GM18508 (cell line): ENCODE data around the gene TRAK1.
"Not testable (repeated sequence)": the region's sequence is repeated elsewhere in the genome, so short reads cannot be mapped to it uniquely, and the experiment has no call there.

Experiments
- ATAC-seq: cut with Tn5 transposase; IDR thresholded peaks from one replicate; pipeline ENCODE4 v1.9.1; 2021; ENCODE audit warnings: moderate number of reproducible peaks; ENCODE audit not compliant: insufficient read depth, unreplicated experiment

The TRAK1 gene, protein sequence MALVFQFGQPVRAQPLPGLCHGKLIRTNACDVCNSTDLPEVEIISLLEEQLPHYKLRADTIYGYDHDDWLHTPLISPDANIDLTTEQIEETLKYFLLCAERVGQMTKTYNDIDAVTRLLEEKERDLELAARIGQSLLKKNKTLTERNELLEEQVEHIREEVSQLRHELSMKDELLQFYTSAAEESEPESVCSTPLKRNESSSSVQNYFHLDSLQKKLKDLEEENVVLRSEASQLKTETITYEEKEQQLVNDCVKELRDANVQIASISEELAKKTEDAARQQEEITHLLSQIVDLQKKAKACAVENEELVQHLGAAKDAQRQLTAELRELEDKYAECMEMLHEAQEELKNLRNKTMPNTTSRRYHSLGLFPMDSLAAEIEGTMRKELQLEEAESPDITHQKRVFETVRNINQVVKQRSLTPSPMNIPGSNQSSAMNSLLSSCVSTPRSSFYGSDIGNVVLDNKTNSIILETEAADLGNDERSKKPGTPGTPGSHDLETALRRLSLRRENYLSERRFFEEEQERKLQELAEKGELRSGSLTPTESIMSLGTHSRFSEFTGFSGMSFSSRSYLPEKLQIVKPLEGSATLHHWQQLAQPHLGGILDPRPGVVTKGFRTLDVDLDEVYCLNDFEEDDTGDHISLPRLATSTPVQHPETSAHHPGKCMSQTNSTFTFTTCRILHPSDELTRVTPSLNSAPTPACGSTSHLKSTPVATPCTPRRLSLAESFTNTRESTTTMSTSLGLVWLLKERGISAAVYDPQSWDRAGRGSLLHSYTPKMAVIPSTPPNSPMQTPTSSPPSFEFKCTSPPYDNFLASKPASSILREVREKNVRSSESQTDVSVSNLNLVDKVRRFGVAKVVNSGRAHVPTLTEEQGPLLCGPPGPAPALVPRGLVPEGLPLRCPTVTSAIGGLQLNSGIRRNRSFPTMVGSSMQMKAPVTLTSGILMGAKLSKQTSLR

DNA sequence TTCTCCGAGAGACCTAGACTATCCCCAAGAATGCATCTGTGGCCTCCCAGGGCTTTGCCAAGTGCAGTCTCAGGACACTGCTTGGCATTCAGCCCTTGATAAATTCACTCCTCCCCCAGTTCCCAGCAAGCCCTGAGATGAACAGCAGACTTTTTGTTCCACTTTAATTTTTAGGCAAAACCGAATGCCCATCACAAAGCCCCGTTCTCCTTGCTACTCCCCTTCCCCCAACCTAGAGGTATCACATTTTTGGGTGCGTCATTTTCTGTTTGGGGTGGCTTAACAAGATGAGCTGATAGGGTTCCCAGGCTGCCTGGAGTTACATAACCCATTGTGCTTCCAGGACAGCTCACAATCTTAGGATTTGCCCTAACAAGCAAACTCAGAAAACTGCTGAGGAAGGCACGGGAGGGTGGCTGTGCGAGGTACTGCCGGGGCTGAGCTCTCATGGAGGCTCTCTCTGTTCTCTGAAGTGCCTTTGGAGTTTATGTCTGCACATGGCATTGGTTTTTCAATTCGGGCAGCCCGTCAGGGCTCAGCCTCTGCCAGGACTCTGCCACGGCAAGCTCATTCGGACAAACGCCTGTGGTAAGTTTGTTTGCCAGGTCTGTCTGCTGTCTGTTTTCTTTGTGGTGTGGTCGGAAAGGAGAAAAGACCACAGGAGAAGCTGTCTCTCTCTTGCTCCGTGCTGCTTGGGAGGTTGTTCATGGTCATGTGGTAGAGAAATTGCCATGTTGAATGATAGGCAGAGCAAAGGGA, at the start of gene TRAK1:
Gene TRAK1 (plus strand): TSS at position 385 of the 759 bp plus-strand sequence. CDS start 113 bp downstream, at position 498.
- no peak for ATAC-seq

DNA sequence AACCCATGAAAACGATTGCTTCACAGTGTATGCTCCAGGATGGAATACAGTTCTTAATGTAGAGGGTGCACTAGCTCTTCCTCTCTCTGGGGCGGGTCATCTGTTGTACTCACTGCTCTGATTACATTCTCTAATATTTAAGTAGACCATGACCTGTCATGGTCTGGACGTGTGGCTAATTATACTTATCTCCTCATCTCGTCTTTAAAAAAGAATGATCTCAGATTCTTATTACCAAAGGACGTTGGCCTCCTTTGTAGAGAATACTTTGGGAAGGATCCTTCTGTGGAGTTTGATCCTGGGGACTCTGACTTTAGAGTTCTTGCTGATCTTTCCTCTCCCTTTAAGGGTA, 48.4 kb upstream of the TRAK1 start:
- ATAC-seq = no peak

DNA sequence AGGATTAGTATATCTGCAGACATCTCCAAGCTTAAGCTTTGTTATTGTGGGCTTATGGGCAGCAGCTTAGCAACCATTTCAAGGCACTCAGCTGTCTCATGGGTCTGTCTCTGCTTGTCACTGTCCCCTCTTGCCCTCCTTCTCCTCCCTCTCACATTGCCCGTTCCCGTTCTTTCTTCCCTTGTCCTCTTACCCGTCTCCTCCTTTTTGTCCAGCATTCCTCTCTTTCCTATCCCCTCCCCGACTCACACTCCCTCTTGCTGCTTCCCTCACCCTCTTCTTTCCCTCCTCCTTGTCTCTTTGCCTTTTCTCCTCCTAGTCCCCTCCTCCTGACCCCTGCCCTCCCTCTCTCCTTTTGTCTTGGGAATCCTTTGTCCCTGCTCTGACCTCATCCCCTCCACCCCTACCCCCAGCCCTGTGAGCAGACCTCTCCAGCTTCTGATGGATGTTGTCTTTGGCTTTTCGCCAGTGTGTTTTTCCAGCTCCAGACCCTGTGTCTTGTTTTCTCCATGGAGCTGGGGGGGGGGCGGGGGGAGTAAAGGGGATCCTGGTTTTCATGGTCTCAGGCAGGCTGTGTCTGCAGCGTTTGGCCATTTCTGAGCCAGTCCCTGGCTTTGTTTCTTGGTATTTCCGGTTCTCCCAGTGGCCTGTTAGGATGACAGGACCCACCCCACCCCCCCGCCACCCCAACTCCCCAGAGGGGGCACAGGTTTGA, 47.9 kb upstream of the TRAK1 start:
- ATAC-seq = no peak

DNA sequence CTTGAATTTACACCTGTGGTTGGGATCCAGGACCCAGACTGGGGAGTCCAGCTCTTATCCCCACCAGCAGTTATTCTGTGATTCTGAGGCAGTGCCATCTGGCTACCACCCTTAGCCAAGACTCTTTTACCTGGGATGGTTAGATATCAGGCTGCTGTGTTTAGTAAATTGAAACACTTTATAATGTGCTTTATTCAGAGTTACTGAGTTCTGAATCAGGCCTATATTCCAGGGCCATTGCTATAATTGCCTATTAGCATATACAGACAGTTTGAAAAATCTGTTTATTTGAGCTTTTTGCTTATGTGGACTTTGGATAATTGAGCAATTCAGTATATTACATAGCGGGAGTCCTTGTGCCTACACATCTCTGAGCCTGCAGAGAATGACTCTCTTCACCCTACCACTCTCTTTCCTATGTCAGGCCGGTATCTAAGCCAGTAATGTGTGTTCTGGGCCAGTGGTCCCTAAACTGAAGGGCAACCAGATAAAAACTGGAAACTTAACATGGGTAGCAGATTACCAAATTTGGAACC, 45.4 kb upstream of the TRAK1 start:
- ATAC-seq = no peak

DNA sequence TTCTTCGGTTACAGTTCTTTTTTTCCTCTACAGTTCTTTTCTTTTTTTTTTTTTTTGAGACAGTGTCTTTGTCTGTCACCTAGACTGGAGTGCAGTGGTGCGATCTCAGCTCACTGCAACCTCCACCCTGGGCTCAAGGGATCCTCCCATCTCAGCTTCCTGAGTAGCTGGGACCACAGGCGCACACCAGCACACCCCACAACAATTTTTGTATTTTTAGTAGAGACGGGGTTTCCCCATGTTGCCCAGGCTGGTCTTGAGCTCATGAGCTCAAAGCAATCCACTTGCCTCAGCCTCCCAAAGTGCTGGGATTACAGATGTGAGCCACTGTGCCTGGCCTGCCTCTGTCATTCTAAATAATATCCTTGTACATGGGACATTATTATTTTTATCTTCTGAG, 42.6 kb upstream of the TRAK1 start:
- not testable (repeated sequence) for ATAC-seq

DNA sequence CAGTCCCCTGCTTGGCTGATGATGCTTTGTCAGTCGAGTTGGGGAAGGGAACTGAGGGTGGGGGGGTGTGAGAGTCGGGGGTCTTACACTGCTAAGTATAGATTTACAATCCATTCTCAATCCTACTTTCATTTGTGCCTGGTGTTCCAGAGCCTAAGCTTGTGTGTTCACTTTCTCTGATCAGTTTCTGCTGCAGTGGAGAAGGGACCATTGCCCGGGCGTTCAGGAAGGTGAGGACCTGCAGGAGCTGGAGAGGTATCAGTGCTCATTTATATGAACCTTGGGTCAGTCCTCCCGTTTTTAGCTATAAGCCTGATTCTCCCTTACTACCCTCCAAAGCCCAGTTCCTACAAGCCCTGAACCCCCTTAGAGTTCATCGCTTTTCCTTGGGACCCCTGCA, 41.0 kb upstream of the TRAK1 start:
- ATAC-seq = no peak

DNA sequence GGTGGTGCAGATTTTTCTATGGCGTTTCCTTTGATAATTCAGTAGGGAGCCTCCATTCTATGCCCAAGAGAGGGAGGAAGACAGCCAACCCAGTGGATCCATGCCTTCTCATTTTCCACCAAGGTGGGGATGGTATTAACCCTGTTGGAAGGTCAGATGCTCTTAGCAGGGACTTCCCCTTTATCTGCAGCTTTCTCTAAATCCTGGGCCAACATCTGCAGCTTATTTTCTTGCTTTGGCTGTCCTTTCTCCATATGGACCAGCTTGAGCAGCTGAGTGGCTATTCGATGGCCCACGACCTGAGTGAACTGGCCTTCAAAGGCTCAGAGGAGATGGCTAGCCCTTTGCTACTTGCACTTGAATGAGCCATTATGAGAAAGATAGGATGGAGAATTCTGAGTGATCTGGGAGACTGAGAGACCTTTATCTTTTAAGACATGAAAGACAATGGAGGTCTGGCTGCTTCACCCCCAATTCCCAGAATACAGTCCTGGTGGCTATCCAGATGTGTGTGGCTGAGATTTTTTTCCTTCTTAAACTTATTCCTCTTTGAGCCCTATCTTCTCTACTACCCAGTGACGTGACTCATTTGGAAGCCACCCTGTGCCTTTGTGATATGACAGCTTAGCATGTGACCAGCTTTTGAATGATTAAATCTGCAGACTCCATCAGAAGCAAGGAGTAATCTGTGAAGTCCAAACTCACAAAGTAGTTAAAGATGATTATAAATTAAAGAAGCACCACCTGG, 39.6 kb upstream of the TRAK1 start:
- ATAC-seq = no peak

DNA sequence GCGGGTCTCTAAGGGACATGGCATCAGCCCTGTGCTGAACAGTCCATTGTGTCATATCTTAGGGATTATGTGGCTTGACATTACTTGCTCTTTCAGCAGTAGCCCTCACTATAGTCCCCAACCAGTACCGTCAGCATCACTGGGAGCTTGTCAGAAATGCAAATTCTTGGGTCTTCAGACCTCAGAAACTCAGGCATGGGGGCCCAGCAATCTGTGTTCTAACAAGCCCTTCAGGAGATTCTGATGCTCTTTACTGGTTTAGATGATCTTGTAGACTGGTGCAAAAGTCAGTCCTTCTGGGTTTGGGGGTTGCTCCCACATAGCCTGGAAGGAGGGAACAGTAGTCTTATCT, 39.0 kb upstream of the TRAK1 start:
- ATAC-seq = no peak

DNA sequence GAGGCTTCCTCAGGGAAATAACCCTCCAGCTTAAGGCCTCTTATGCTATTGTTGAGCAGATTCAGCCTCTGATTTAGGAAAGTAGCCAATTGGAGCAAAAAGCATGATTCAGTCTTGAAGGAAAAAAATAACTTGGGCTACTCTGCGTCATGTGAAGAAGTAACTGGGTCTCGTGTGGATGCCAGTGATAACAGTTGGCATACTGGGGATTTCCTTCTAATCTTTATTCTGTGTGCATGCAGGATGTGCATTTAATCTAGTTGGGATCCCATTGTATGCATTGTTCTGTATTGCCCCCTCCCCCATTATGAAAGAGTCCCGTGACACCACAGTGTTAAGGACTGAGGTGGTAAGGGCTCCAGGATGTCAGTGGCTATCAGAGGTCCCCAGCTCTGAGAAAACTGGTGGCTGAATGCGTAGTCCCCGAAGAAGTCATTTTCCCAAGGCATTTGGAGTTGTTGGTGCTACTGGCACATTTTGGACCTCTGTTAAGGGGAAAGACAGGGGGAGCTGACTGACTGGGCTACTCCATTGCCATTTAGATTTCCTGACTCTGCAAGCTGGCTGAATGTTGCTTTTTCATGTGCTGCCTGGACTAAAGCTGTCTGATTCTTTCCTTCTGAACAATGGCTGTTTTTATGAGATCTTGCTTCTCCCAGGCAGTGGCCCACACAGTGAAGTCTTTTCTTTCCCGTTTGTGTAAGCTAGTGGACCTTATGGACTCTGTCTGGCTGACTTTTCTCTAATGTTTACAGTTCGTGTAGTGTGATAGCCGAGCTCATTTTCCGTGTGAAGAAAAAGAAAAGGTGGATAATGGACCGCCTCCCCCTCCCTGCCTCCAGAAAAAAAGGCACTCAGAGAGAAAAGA, 38.4 kb upstream of the TRAK1 start:
- ATAC-seq = no peak

DNA sequence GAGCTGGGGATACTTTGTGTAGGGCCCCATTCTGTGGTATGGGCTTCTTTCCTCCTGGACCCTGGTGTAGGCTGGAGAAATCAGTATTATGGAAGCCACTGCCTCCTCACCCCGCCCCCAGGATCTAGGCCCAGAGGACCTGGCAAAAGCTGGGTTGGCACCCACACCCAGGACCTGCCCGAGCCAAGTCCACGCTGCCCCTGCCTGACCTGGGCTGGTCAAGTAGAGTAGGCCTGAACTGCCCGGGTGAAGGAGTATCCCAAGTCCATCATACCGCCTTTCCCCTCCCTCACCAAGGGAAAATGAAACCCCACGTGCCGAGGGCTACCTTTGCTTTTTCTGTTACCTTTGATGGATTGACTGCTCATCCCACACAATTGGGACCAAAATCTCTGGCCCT, 37.7 kb upstream of the TRAK1 start:
- ATAC-seq = no peak

DNA sequence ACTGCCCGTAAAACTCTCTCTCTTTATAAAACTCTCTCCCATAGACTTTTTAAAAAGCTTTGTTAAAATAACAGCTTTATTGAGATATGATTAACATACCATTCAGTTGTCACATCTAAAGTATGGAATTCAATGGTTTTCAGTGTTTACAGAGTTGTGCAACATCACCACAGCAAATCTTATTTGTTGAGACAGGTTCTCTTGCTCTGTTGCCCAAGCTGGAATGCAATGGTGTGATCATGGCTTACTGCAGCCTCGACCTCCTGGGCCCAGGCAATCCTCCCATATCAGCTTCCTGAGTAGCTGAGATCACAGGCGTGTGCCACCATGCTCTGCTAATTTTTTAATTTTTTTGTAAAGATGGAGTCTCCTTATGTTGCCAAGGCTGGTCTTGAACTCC, 35.9 kb upstream of the TRAK1 start:
- ATAC-seq = no peak

DNA sequence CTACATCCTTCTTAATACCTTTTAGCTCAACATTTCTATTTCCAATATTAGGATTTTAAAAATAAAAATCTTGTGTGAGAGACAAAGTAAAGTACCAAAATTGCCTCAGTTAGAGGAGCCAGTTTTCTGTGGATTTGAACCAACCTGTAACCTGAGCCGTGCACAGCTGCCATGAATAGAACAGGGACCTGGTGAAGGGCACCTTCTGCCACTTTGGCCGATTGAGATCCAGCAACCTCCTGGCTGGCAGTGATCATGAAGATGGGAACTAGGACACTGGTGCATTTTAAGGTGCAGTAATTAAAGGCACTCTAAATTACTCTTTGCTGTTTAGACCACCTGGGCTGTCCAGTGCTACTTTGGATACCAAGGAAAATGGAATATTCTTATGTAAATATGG, 34.3 kb upstream of the TRAK1 start:
- ATAC-seq = no peak

DNA sequence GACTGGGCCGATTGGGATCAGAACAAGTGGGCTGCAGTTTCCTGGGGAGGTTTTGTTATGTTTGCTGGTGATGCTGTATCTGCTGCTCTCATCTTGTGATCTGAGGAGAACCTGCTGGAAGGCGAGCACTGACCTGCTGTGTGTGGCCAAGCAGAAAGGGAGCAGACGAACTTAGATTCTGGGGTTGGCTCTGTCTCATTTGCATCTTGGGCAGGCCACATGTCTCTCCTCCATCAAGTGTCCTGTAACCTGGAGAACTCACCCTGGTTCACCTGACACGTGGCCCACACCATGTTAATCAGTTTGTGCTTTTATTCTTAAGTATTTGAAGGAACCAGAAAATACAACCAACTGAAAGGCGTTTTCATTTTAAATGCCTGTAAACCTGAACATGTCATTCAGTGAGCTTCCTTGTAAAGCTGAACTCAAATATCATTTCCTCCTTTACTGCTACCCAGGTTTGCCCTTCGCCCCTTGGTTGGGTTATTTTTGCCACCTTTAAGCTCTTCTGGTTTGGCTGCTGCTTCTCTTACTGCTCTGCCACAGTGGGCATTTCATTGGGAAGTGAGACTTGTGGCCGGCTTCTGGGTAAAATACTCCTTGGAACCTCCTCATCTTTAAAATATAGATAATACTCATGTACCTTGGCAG, 33.5 kb upstream of the TRAK1 start:
- no peak for ATAC-seq

DNA sequence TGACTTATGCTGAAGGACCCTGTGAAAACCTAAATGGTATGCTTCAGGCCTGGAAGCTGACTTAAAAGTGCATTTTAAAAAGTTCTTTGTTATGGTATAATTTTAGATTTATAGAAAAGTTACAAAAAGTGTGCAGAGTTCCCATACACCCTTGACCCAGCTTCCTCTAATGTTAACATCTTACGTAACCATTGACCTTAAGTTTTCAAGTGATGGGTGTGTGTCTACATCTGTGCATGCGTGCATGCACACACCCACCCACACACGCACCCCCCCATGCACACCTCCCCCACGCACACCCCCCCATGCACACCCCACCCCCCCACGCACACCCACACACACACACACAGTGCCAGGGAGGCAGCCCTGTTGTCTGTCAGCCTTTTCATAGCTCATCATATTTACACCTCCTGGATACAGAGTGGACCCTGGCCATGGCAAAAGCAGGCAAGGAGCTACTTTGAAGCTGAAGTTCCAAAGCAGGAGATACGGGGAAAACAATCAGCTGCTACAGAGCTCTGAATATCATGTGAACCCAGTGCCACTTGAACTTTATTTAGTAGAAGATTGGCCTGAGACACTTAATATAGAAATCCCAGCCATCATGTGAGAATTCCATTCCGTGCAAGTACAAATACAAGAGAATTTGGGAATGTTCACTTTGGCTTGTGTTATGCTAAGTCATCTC, 30.0 kb upstream of the TRAK1 start:
- ATAC-seq = no peak

DNA sequence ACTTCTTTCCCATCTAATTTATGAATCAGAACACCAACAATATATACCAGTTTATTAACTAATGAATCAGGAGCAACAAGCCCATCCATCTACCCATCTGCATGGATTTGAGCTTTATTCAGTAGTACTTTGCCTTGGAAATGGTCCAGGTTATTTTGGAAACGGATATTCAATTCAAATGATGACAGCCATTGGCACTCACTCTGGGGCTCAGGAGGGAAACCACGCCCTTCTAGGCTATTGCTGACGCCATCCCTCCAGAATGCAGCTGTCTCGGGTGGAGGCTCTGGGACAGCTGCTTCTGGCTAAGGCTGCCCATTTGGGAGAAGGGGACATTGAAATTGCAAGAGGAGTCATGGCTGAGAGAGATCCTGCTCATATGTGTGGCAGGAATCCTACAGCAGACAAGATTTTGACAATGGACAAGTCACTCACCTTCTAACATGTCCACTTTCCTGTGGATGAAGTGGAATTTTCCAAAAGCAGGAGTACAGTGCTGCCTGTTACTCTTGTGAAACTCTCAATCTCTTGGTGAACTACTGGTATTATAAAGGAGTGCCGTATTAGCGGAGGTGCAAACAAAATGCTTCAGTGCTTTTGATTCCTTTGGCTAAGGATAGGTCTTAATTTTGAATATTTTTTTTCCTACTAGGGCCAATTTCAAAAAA, 29.3 kb upstream of the TRAK1 start:
- ATAC-seq = no peak

DNA sequence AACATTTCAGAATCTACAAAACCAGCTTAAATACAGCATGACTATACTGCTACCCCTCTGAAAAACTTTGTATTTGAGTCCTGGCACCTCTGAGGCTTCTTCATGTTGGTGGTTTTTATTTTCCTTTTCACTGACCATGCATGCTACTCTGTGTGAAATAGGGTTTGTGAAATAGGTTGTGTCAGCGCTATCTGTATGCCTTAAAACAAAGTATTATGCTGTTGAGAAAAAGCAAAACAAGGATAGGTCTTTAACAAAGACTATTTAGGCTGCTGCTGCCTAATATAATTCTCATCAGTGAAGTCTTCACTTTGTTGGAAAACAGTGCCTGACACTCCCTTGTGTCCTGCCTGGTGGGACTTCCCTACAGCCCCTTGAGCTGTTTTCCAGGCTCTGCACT, 28.7 kb upstream of the TRAK1 start:
- no peak for ATAC-seq

DNA sequence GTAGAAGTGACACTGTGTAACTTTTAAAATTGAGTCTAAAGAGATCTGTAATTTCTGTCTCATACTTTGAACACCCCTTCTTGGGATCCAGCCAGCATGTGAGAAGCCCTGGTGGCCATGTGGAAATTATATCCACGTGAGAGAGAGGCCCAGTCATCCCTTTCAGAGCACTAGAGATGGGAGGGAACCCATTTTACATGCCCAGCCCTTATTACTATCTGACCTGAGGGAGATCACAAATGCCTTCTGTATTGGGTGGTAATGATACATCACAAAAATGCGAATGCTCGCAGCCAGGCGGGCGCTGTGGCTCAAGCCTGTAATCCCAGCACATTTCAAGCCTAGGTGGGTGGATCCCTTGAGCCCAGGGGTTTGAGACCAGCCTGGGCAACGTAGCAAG, 27.3 kb upstream of the TRAK1 start:
- ATAC-seq = no peak
